IPS DF 19.7 (cell line): ENCODE data around the gene C10orf62.
"Not testable (repeated sequence)": the region's sequence is repeated elsewhere in the genome, so short reads cannot be mapped to it uniquely, and the experiment has no call there.

Experiments used
- DNase-seq: peaks from one replicate; pipeline ENCODE4 v3.0.0-alpha.2; 2013; ENCODE audit warnings: low read depth, low spot score

The C10orf62 gene

DNA sequence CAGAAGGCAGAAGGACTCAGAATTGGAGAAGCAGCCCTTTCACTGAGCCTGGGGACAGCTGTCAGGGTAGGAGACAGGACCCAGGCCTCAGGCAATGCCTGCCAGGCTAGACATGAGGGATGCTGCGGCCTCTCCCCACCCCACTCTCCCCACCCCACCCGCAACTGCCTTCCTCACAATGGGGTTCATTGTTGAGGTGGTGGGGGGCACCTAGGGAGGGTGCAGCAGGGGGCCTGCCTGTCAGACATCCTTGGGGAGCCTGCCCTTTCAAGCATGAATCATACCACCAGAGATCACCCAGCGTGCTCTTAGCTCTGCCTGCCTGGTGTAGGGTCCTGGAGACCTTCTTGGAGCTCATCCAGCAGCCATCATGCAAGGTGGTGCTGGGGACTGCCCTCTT is at the start of gene C10orf62:
Gene C10orf62, plus strand, starts transcription at position 243 of the 400 bp plus-strand sequence. CDS start 177 bp downstream, outside the sequence.
- no peak for DNase-seq

GRCh38 chr10:97540669-97541500 is 48.6 kb upstream of the C10orf62 start:
- DNase-seq = no peak

- DNase-seq = no peak
Observed at GRCh38 chr10:97542169-97543024, 47.1 kb upstream of the C10orf62 start.

- no peak for DNase-seq
Observed at GRCh38 chr10:97543025-97543546, 46.4 kb upstream of the C10orf62 start.

DNA sequence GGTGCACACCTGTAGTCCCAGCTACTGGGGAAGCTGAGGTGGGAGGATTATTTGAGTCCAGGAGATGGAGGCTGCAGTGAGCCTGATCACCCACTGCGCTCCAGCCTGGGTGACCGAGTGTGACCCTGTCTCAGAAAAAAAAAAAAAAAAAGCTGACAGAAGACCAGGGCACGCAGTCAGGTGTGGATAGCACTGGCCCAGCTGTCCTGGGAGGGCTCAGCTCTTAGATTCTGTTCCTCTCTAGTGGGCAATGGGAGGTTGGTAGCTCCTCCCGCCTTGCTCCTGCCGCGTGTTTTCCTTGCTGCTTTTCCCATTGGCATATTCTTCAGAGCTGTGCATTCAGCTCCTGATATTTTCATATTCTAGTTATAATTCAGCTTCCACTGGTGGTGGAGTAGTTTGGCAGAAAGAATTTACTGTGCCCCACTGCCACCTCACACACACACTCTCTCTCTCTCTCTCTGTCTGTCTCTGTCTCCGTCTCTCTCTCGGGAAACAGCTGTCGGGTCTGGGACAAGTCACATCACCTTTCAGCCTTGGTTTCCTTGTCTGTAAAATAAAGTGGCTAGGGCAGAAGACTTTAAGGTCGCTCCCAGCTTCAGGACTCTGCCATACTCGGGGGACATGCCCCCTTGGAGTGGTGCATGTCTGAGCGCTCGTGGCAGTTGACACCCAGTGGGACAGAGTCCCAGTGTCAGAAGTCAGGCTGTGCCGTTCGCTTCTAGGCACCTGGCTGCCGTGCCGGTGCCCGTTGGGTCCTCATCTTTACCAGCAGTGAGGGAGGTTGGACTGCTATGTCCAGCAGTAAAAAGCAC is 42.9 kb upstream of the C10orf62 start:
- DNase-seq = no peak

DNA sequence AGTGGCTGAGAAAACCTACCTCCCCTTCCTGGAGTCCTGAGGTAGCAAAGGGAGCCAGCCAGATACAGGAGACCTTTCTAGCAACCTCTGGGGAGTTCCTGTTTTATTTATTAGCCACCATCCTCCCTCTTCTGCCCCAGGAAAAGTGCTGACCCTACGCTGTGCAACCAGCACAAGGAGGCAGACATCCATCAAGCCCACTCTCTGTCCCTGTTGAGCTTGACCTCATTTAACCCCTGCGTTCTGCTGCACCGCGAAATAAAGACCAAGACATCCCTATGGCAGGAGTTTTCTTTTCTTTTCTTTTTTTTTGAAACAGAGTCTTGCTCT is 42.3 kb upstream of the C10orf62 start:
- DNase-seq = no peak

- no peak for DNase-seq
Observed at GRCh38 chr10:97547962-97548361, 41.6 kb upstream of the C10orf62 start.

DNA sequence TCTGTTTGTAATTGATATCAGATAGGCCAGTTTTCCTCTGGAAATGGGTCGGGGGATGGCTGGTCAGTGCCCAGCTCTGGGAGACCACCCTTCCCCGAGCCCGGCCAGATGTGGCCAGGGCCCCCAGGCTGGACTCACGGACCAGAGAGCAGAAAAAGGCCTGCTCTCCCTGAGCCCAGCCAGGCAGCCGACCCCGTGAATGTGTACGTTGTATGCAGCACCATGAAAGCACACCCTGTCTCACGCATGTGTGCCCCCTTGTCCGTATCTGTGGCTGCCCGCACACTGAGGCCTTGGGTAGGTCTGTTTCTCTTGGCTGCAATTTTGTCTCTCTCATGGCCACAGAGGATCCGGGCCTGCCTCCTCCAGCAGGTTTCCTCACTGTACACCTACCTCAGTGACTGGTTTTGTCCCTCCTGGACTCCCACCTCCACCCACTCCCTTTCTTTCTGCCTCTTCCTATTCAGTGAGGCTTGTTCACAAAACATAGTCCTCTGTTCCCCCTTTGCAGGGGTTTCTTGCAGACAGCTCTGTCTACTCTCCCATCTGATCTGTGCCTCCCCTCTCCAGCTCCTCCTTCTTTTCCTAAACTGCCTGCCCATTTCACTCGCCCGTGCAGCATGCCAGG is 40.6 kb upstream of the C10orf62 start:
- no peak for DNase-seq

- no peak for DNase-seq
Observed at GRCh38 chr10:97549587-97550322, 39.8 kb upstream of the C10orf62 start.

DNA sequence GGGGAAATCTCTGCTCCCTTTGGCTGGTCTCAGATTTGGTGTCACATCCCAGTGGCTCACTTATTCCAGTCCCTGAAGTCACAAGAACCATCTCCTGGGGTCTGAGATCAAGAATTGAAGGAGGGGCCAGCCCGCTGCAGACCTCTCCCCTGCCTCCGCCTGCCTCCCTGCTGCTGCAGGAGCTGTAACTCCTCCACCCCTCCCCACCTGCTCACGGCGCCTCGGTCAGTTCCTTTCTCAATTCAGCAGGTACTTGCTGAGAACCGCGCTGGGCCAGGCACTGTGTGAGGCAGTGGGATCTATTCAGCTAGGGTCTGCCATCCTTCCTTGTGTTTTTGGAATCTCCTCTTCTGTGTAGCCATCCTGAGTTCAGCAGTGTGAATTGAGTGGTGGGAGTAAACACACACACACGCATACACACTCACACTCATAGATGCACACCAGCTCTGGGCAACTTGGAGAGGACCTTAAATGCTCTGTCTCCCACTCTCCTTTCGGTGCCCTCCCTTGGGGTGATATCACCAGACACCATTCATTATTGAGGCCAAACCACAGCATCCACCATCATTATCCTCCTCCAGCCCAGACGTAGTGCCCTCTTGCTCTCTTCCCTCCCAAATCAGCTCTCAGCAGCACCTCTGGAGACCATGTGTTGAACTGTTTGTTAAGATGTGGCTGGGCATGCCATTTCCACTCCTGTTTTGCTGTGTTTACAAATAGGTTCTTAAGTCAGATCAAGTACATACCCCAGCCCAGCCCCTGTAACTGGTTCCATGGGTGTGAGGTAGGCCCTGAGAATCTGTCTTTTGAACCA is 39.0 kb upstream of the C10orf62 start:
- DNase-seq = no peak

GRCh38 chr10:97551271-97551670 is 38.2 kb upstream of the C10orf62 start:
- no peak for DNase-seq

DNA sequence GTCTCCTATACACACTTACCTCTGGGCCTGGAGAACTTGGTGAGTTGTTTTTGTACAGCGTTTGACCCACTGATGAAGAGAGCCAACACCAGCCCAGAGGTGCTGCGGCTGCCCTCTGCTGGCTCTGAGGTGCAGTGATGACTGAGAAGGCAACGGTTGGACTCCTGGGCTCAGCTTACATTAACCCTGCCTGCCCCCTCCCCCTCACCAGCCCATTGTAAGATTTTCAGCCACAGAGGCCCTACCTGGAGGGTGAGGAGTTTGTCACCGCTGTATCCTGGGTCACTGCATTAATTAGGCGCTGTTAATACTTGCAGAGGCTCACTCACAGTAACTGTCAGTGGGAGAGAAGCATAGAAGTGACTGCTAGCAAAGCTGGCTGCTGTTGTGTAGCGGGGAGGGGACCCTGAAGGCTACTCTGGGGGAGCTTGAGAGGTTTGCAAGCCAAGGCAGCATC is 35.9 kb upstream of the C10orf62 start:
- DNase-seq = no peak

DNA sequence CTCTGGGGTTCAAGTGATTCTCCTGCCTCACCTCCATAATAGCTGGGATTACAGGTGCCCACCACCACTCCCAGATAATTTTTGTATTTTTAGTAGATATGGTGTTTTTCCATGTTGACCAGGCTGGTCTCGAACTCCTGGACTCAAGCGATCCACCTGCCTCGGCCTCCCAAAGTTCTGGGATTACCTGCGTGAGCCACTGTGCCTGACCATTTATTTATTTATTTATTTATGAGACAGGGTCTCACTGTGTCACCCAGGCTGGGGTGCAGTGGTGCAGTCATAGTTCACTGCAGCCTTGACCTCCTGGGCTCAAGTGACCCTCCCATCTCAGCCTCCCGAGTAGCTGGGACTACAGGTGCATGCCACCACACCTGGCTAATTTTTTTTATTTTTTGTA is 35.2 kb upstream of the C10orf62 start:
- DNase-seq = not testable (repeated sequence)

- not testable (repeated sequence) for DNase-seq
Observed at GRCh38 chr10:97555541-97555940, 34.0 kb upstream of the C10orf62 start.

GRCh38 chr10:97560731-97561381 is 28.7 kb upstream of the C10orf62 start:
- DNase-seq = not testable (repeated sequence)

DNA sequence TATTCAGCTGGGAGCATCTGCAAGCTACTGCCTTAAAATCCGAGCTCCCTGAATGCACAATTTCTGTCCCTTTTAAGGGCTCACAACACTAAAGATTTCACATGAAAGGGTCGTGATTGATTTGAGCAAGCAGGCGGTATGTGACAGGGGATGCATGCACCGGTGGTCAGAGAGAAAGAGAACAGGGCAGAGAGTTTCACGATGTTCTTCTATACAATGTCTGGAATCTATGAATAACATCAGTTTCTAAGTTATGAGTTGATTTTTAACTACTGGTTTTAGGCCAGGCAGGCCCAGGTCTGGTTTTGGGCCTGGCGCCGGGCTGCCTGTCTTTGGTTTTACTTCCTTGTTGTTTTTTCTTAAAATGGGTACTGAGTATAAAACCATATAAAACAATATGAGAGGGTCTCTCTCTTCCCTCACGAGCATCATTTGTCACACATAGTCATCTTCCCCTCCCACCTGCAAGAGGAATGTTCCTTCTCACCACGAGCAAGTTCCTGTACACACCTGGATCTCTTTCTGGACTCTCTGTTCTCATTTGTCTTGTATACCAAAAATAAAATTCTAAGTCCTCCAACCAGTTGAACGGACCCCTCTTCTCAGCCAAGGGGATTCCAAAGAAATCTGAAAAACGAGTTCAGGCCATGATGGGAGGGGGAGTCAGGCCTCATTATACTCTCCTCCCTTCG is 28.0 kb upstream of the C10orf62 start:
- DNase-seq = not testable (repeated sequence)

DNA sequence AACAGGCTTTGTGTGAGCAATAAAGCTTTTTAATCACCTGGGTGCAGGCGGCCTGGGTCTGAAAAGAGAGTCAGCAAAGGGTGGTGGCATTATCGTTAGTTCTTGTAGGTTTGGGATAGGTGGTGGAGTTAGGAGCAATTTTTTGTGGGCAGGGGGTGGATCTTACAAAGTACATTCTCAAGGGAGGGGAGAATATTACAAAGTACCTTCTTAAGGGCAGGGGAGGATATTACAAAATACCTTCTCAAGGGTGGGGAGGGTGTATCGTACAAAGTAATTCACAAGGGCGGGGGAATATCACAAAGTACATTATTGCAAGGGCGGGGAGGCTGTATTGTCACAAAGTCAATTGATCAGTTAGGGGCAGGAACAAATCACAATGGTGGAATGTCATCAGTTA is 27.2 kb upstream of the C10orf62 start:
- not testable (repeated sequence) for DNase-seq

- no peak for DNase-seq
Observed at GRCh38 chr10:97563337-97563736, 26.2 kb upstream of the C10orf62 start.
